ENCODE results near the gene AS3MT.
"Not testable (repeated sequence)": the region's sequence is repeated elsewhere in the genome, so short reads cannot be mapped to it uniquely, and the experiment has no call there.

AS3MT gene

GRCh38 chr10:102869258-102870198 lies at the start of gene AS3MT:
Gene AS3MT (plus strand): TSS chr10:102869470. CDS start chr10:102869593, 123 bp downstream.
- no peak for DNase-seq

GRCh38 chr10:102820008-102820407 lies 49.3 kb upstream of the AS3MT start:
- DNase-seq, result not testable (repeated sequence)

GRCh38 chr10:102822222-102822621 lies 47.0 kb upstream of the AS3MT start:
- no peak for DNase-seq

- no peak for DNase-seq
Measured at GRCh38 chr10:102824664-102825063, 44.6 kb upstream of the AS3MT start.

- no peak for DNase-seq
Measured at GRCh38 chr10:102826148-102826796, 43.0 kb upstream of the AS3MT start.

GRCh38 chr10:102827597-102827975 lies 41.7 kb upstream of the AS3MT start:
- no peak for DNase-seq

GRCh38 chr10:102831322-102832071 lies 37.8 kb upstream of the AS3MT start:
- no peak for DNase-seq

GRCh38 chr10:102832248-102832647 lies 37.0 kb upstream of the AS3MT start:
- no peak for DNase-seq

GRCh38 chr10:102832987-102833386 lies 36.3 kb upstream of the AS3MT start:
- DNase-seq, result no peak

GRCh38 chr10:102834143-102834542 lies 35.1 kb upstream of the AS3MT start:
- no peak for DNase-seq

GRCh38 chr10:102835007-102835482 lies 34.2 kb upstream of the AS3MT start:
- peak; percentile 2 to 6 for DNase-seq

GRCh38 chr10:102837230-102837721 lies 32.0 kb upstream of the AS3MT start, which contains the start of gene CYP17A1:
Gene CYP17A1 (minus strand): TSS chr10:102837413. CDS start chr10:102837361, 52 bp downstream.
- DNase-seq, result no peak

GRCh38 chr10:102838276-102838927 lies 30.9 kb upstream of the AS3MT start:
- DNase-seq, result not testable (repeated sequence)

- DNase-seq, result no peak
Measured at GRCh38 chr10:102841827-102842345, 27.4 kb upstream of the AS3MT start.

GRCh38 chr10:102843139-102843538 lies 26.1 kb upstream of the AS3MT start:
- DNase-seq, result not testable (repeated sequence)

- not testable (repeated sequence) for DNase-seq
Measured at GRCh38 chr10:102844190-102844776, 25.0 kb upstream of the AS3MT start.

GRCh38 chr10:102845352-102845902 lies 23.8 kb upstream of the AS3MT start:
- DNase-seq, result no peak

- no peak for DNase-seq
Measured at GRCh38 chr10:102850025-102850518, 19.2 kb upstream of the AS3MT start.

GRCh38 chr10:102853237-102853636 lies 16.0 kb upstream of the AS3MT start:
- DNase-seq, result not testable (repeated sequence)

GRCh38 chr10:102855731-102856436 lies 13.4 kb upstream of the AS3MT start:
- not testable (repeated sequence) for DNase-seq
